ENCODE data around the gene TMPRSS7.

- TF ChIP-seq CTCF (IDR thresholded peaks at IDR 0.05) (no peak), POLR2AphosphoS5 (IDR thresholded peaks at IDR 0.05) (no peak), POLR2A (IDR thresholded peaks at IDR 0.05) (no peak)
These were observed 41.5 kb upstream of the TMPRSS7 start for GRCh38 chr3:111993038-111993437.
